A673 (cell line): Measurements from ENCODE around the gene RASSF4. TPM values are rescaled to one million over a fixed set of nuclear protein-coding genes. Genes with fewer than 3 reads are reported as not detected.

Experiments
- BruUV-seq: library from RNA; stranded (reverse); fragments of 400-500 nt; replicated peaks from 2 replicates; lab custom pipeline; 2021; lab: Mats Ljungman, UMichigan
- CTCF ChIA-PET: fragments of 300-600 bp; sonication (Branson Sonifier 250); formaldehyde crosslinking; loops from one replicate; lab custom pipeline; 2022; ENCODE audit warnings: antibody characterized with exemption; lab: Charles Lee
- POLR2A ChIA-PET: fragments of 300-600 bp; sonication (Branson Sonifier 250); formaldehyde crosslinking; loops from one replicate; lab custom pipeline; 2022; ENCODE audit warnings: antibody characterized with exemption; ENCODE audit not compliant: low non-redundant PET; lab: Charles Lee
- DNase-seq: peaks from one replicate; pipeline ENCODE4 v3.0.0-alpha.2; 2015; ENCODE audit warnings: low spot score
- H3K27ac ChIP-seq: fragments of 200-600 bp; sonication (generic); 2 replicates; pipeline ENCODE4 v1.5.1; 2016; ENCODE audit warnings: mixed run types, low read depth, mild to moderate bottlenecking, mixed read lengths, antibody characterized with exemption, low read length; ENCODE audit not compliant: poor library complexity, severe bottlenecking
- H3K27me3 ChIP-seq: fragments of 200-600 bp; sonication (generic); replicated peaks from 2 replicates; pipeline ENCODE4 v1.6.1; 2017; ENCODE audit warnings: mixed run types, low read depth, mild to moderate bottlenecking, mixed read lengths, antibody characterized with exemption, low read length; ENCODE audit not compliant: insufficient read depth, poor library complexity
- H3K36me3 ChIP-seq: fragments of 200-600 bp; sonication (generic); 2 replicates; pipeline ENCODE4 v1.6.1; 2016; ENCODE audit warnings: mixed run types, mild to moderate bottlenecking, mixed read lengths, antibody characterized with exemption, low read length; ENCODE audit not compliant: insufficient read depth, poor library complexity, severe bottlenecking
- H3K4me1 ChIP-seq: fragments of 200-600 bp; sonication (generic); 2 replicates; pipeline ENCODE4 v1.6.1; 2017; ENCODE audit warnings: mixed run types, mild to moderate bottlenecking, mixed read lengths, antibody characterized with exemption, low read length; ENCODE audit not compliant: insufficient read depth, poor library complexity, severe bottlenecking
- H3K4me3 ChIP-seq: fragments of 200-600 bp; sonication (generic); 2 replicates; pipeline ENCODE4 v1.5.1; 2016; ENCODE audit warnings: low read depth, mixed run types, mild to moderate bottlenecking, mixed read lengths, low read length; ENCODE audit not compliant: poor library complexity, severe bottlenecking
- H3K9me3 ChIP-seq: fragments of 200-600 bp; sonication (generic); 2 replicates; pipeline ENCODE4 v1.6.1; 2016; ENCODE audit warnings: mixed run types, low read depth, mild to moderate bottlenecking, mixed read lengths, antibody characterized with exemption, low read length; ENCODE audit not compliant: poor library complexity, severe bottlenecking
- CTCF ChIP-seq: fragments of 300-800, 200-600 bp; sonication (generic); conservative IDR thresholded peaks from 2 replicates; pipeline ENCODE4 v1.5.1; 2017; ENCODE audit warnings: low read depth, mild to moderate bottlenecking, antibody characterized with exemption, low read length, moderate library complexity, mixed read lengths
- EZH2 ChIP-seq: fragments of 200-600 bp; sonication (generic); IDR thresholded peaks from 2 replicates; pipeline ENCODE4 v1.6.1; 2017; ENCODE audit warnings: borderline replicate concordance, low read depth, mild to moderate bottlenecking, mixed read lengths, antibody characterized with exemption, low read length; ENCODE audit not compliant: poor library complexity, severe bottlenecking
- intact Hi-C: fragments of 100-400 bp; cut with micrococcal nuclease; formaldehyde crosslinking; loops from one replicate; pipeline ENCODE4 v1.10.0; 2022; ENCODE audit not compliant: unreplicated experiment
- total RNA-seq: library from RNA; stranded (reverse); gene quantifications from 2 replicates; pipeline ENCODE4 v1.2.3, GENCODE V29; 2021

The RASSF4 gene
- total RNA-seq, 1 experiment from 2014 or later = 0.71 TPM

- Histone ChIP-seq H3K4me1 (no peaks in the 10 kb centered on the region), H3K36me3 (no peaks in the 10 kb centered on the region), H3K9me3 (no peaks in the 10 kb centered on the region), H3K27ac (no peak overlapping the region), H3K4me3 (no peak overlapping the region), H3K27me3 (no peaks in the 10 kb centered on the region)
- no peak for TF ChIP-seq CTCF
- no peak for TF ChIP-seq EZH2
- BruUV-seq = no TSS peak
- intact Hi-C loops = no loop called here
- DNase-seq = no peak
- ChIA-PET POLR2A (no interaction called here), CTCF (no interaction called here)
These were observed 26.6 kb downstream of the RASSF4 start for GRCh38 chr10:44986179-44986578.

GRCh38 chr10:44986670-44987069 lies 27.1 kb downstream of the RASSF4 start:
- POLR2A ChIA-PET = no interaction called here
- no peak overlapping the region for H3K27ac ChIP-seq
- CTCF ChIA-PET = no interaction called here
- no peaks in the 10 kb centered on the region for H3K36me3 ChIP-seq
- intact Hi-C loops = no loop called here
- TF ChIP-seq CTCF (no peak), EZH2 (no peak)
- no peaks in the 10 kb centered on the region for H3K9me3 ChIP-seq
- H3K4me1 ChIP-seq = no peaks in the 10 kb centered on the region
- H3K4me3 ChIP-seq = no peak overlapping the region
- no peak for DNase-seq
- no peaks in the 10 kb centered on the region for H3K27me3 ChIP-seq
- no TSS peak for BruUV-seq

- intact Hi-C loops = no loop called here
- H3K4me3 ChIP-seq = no peak overlapping the region
- TF ChIP-seq EZH2 (no peak), CTCF (no peak)
- no peaks in the 10 kb centered on the region for H3K9me3 ChIP-seq
- BruUV-seq = no TSS peak
- DNase-seq = no peak
- CTCF ChIA-PET = no interaction called here
- POLR2A ChIA-PET = interaction anchor here (0.5 kb wide), 1 partner anchor 138 kb away, joined by 4 read pairs; no protein-coding TSS in a partner anchor
- H3K4me1 ChIP-seq = no peaks in the 10 kb centered on the region
- no peaks in the 10 kb centered on the region for H3K27me3 ChIP-seq
- no peak overlapping the region for H3K27ac ChIP-seq
- H3K36me3 ChIP-seq = no peaks in the 10 kb centered on the region
These were observed 29.5 kb downstream of the RASSF4 start for GRCh38 chr10:44988957-44989585.
